MV-4-11 (cell line): ENCODE measurements around the gene HOMER2.
"Not testable (repeated sequence)": the region's sequence is repeated elsewhere in the genome, so short reads cannot be mapped to it uniquely, and the experiment has no call there.

Experiments
- DNase-seq: peaks from one replicate; lab custom pipeline; 2025; lab: John Stamatoyannopoulos, UW

The HOMER2 gene

GRCh38 chr15:82894971-82895520 is 57.5 kb downstream of the HOMER2 start:
- no peak for DNase-seq

GRCh38 chr15:82893473-82893872 is 59.0 kb downstream of the HOMER2 start:
- DNase-seq = not testable (repeated sequence)

- DNase-seq = no peak
Observed at GRCh38 chr15:82892573-82892972, 59.9 kb downstream of the HOMER2 start.

GRCh38 chr15:82890995-82891390 is 61.5 kb downstream of the HOMER2 start:
- no peak for DNase-seq

GRCh38 chr15:82890338-82890994 is 62.1 kb downstream of the HOMER2 start:
- no peak for DNase-seq

GRCh38 chr15:82882273-82882928 is 70.1 kb downstream of the HOMER2 start:
- no peak for DNase-seq

- no peak for DNase-seq
Observed at GRCh38 chr15:82881747-82882146, 70.8 kb downstream of the HOMER2 start.

- no peak for DNase-seq
Observed at GRCh38 chr15:82880704-82881103, 71.8 kb downstream of the HOMER2 start.

GRCh38 chr15:82878325-82878724 is 74.2 kb downstream of the HOMER2 start:
- DNase-seq = no peak

- no peak for DNase-seq
Observed at GRCh38 chr15:82877825-82878224, 74.7 kb downstream of the HOMER2 start.

GRCh38 chr15:82875411-82876003 is 77.0 kb downstream of the HOMER2 start:
- DNase-seq = no peak

GRCh38 chr15:82874961-82875360 is 77.6 kb downstream of the HOMER2 start:
- DNase-seq = no peak

GRCh38 chr15:82874267-82874666 is 78.3 kb downstream of the HOMER2 start:
- no peak for DNase-seq

- DNase-seq = no peak
Observed at GRCh38 chr15:82873000-82873680, 79.4 kb downstream of the HOMER2 start.

GRCh38 chr15:82871832-82872484 is 80.6 kb downstream of the HOMER2 start:
- peak; percentile 51 for DNase-seq

- peak; percentile 74 for DNase-seq
Observed at GRCh38 chr15:82871358-82871757, 81.2 kb downstream of the HOMER2 start.

- peak; percentile 89 for DNase-seq
Observed at GRCh38 chr15:82870727-82871320, 81.7 kb downstream of the HOMER2 start.

- not testable (repeated sequence) for DNase-seq
Observed at GRCh38 chr15:82865981-82866380, 86.5 kb downstream of the HOMER2 start.

GRCh38 chr15:82865581-82865980 is 86.9 kb downstream of the HOMER2 start:
- DNase-seq = not testable (repeated sequence)

GRCh38 chr15:82864967-82865366 is 87.6 kb downstream of the HOMER2 start:
- DNase-seq = no peak

- no peak for DNase-seq
Observed at GRCh38 chr15:82862886-82863285, 89.6 kb downstream of the HOMER2 start.

- DNase-seq = no peak
Observed at GRCh38 chr15:82858932-82859331, 93.6 kb downstream of the HOMER2 start.
